Neural progenitor cell (in vitro differentiated cells): Measurements from ENCODE around the gene DLG2. TPM values are rescaled to one million over a fixed set of nuclear protein-coding genes. Genes with fewer than 3 reads are reported as not detected.
A peak's percentile ranks its signal among the peaks of the same experiment; 100 is the strongest.

Experiments used
- DNase-seq: peaks from one replicate; pipeline ENCODE4 v3.0.0-alpha.2; 2016; ENCODE audit warnings: low spot score
- H2AFZ ChIP-seq: fragments of 200-600 bp; sonication (generic); replicated peaks from 2 replicates; pipeline ENCODE4 v1.6.1; 2016; ENCODE audit warnings: antibody characterized with exemption
- H3F3A ChIP-seq: fragments of 200-600 bp; sonication (generic); 2 replicates; pipeline ENCODE4 v1.6.1; 2016; ENCODE audit warnings: antibody characterized with exemption, low read depth
- H3K27ac ChIP-seq: fragments of 200-600 bp; sonication (generic); 2 replicates; pipeline ENCODE4 v1.5.1; 2016; ENCODE audit warnings: mild to moderate bottlenecking
- H3K27me3 ChIP-seq: fragments of 200-600 bp; sonication (generic); 2 replicates; pipeline ENCODE4 v1.6.1; 2016; ENCODE audit warnings: mild to moderate bottlenecking, moderate library complexity
- H3K36me3 ChIP-seq: fragments of 200-600 bp; sonication (generic); 2 replicates; pipeline ENCODE4 v1.5.1; 2016
- H3K4me1 ChIP-seq: fragments of 200-600 bp; sonication (generic); 2 replicates; pipeline ENCODE4 v1.6.1; 2016; ENCODE audit warnings: mixed run types
- H3K4me2 ChIP-seq: fragments of 200-600 bp; sonication (generic); 2 replicates; pipeline ENCODE4 v1.6.1; 2016
- H3K4me3 ChIP-seq: fragments of 200-600 bp; sonication (generic); 2 replicates; pipeline ENCODE4 v1.5.1; 2016
- H3K79me2 ChIP-seq: fragments of 200-600 bp; sonication (generic); 2 replicates; pipeline ENCODE4 v1.6.1; 2016; ENCODE audit warnings: low read depth
- H3K9ac ChIP-seq: fragments of 200-600 bp; sonication (generic); 2 replicates; pipeline ENCODE4 v1.6.1; 2016
- H3K9me3 ChIP-seq: fragments of 200-600 bp; sonication (generic); 2 replicates; pipeline ENCODE4 v1.5.1; 2016; ENCODE audit warnings: low read depth
- H4K20me1 ChIP-seq: fragments of 200-600 bp; sonication (generic); 2 replicates; pipeline ENCODE4 v1.6.1; 2016; ENCODE audit warnings: low read depth
- H3K27ac Mint-ChIP-seq: 3 replicates; pipeline ENCODE4 v1.8.0; 2021; ENCODE audit warnings: mixed read lengths
- H3K27me3 Mint-ChIP-seq: 2 replicates; pipeline ENCODE4 v1.8.0; 2022; ENCODE audit warnings: low read depth, mild to moderate bottlenecking, inconsistent platforms, moderate library complexity, mixed read lengths; ENCODE audit not compliant: insufficient read depth
- H3K36me3 Mint-ChIP-seq: 3 replicates; pipeline ENCODE4 v1.8.0; 2021; ENCODE audit warnings: mixed read lengths
- H3K4me1 Mint-ChIP-seq: 3 replicates; pipeline ENCODE4 v1.8.0; 2021; ENCODE audit warnings: mixed read lengths
- H3K4me3 Mint-ChIP-seq: 3 replicates; pipeline ENCODE4 v1.8.0; 2021; ENCODE audit warnings: mild to moderate bottlenecking, moderate library complexity, mixed read lengths
- H3K9me3 Mint-ChIP-seq: 3 replicates; pipeline ENCODE4 v1.8.0; 2020; ENCODE audit warnings: mixed read lengths
- EZH2 ChIP-seq: fragments of 200-600 bp; sonication (generic); IDR thresholded peaks from 2 replicates; pipeline ENCODE4 v1.6.1; 2017; ENCODE audit warnings: antibody characterized with exemption, mild to moderate bottlenecking, moderate library complexity
- EZH2phosphoT487 ChIP-seq: fragments of 200-600 bp; sonication (generic); IDR thresholded peaks from 2 replicates; pipeline ENCODE4 v1.6.1; 2017; ENCODE audit warnings: antibody characterized with exemption
- total RNA-seq: library from RNA; depleted of rRNA; stranded (reverse); fragments of >200 nt; gene quantifications from 2 replicates; pipeline ENCODE4 v1.2.3, GENCODE V29; 2015; ENCODE audit warnings: low replicate concordance
- TF ChIP-seq, protein P1 (sequence below): fragments of 200-600 bp; sonication (generic); IDR thresholded peaks from 2 replicates; pipeline ENCODE4 v1.5.1; 2017; ENCODE audit warnings: antibody characterized with exemption, mild to moderate bottlenecking

DLG2 gene
- total RNA-seq, 1 donor from 2014 or later, result 7.5 TPM

DNA sequence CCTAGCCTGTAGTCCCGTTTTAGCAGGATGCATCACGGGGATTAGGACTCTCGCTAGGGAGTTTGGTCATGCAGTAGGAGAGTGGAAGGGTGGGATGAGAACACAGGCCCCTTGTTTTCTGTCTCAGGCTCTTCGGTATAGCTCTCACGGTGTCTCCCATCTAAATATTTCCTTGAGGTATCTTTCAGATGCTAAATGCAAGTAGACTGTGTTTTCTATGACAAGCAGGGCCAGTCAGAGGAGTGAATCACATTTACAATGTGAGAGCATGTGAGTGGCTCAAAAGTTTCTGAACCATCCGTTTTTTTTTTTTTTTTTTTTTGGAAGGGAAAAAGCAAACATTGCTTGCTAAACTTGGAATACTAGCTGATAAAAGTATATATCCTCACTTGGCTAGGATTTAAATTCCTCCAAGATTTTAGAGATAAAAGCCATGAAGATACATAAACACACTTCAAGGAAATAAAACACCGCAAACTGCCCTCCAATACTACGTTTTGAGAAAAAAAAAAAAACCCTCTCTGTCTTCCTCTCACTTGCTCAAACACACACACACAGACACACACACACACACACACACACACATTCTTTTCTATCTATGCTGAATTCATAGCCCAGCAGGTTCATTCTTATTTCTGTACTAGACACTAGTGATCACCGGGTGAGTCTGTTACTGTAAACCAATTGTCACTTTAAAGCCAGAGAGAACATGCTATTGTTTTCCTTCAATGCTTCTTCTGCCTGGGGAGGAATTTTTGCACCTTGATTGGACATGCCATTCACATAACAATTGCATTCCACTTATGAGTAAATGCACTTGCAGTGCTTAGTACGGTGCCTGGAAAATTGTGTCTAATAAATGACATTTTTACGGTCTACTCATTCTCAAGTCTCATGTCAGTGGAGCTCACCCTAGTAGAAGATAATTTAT lies 2116.3 kb downstream of the DLG2 start:
- no peak overlapping the region for H3K4me3 Mint-ChIP-seq
- TF ChIP-seq, protein P1, sequence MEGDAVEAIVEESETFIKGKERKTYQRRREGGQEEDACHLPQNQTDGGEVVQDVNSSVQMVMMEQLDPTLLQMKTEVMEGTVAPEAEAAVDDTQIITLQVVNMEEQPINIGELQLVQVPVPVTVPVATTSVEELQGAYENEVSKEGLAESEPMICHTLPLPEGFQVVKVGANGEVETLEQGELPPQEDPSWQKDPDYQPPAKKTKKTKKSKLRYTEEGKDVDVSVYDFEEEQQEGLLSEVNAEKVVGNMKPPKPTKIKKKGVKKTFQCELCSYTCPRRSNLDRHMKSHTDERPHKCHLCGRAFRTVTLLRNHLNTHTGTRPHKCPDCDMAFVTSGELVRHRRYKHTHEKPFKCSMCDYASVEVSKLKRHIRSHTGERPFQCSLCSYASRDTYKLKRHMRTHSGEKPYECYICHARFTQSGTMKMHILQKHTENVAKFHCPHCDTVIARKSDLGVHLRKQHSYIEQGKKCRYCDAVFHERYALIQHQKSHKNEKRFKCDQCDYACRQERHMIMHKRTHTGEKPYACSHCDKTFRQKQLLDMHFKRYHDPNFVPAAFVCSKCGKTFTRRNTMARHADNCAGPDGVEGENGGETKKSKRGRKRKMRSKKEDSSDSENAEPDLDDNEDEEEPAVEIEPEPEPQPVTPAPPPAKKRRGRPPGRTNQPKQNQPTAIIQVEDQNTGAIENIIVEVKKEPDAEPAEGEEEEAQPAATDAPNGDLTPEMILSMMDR, result no peak
- Histone ChIP-seq H3K4me1 (peaks cover 2% of the 10 kb centered on the region), H3K9me3 (no peaks in the 10 kb centered on the region), H3K4me2 (no peak overlapping the region), H3F3A (peaks cover 3% of the 10 kb centered on the region), H3K36me3 (no peaks in the 10 kb centered on the region), H4K20me1 (no peaks in the 10 kb centered on the region), H3K27me3 (no peaks in the 10 kb centered on the region), H2AFZ (peak overlapping the region; percentile 31), H3K79me2 (no peaks in the 10 kb centered on the region), H3K27ac (no peak overlapping the region), H3K4me3 (no peak overlapping the region), H3K9ac (no peak overlapping the region)
- H3K27me3 Mint-ChIP-seq, result no peaks in the 10 kb centered on the region
- peaks cover 17% of the 10 kb centered on the region for H3K4me1 Mint-ChIP-seq
- peaks cover 6% of the 10 kb centered on the region for H3K9me3 Mint-ChIP-seq
- H3K27ac Mint-ChIP-seq, result peak overlapping the region; percentile 9
- DNase-seq, result peak; percentile 5
- no peaks in the 10 kb centered on the region for H3K36me3 Mint-ChIP-seq

DNA sequence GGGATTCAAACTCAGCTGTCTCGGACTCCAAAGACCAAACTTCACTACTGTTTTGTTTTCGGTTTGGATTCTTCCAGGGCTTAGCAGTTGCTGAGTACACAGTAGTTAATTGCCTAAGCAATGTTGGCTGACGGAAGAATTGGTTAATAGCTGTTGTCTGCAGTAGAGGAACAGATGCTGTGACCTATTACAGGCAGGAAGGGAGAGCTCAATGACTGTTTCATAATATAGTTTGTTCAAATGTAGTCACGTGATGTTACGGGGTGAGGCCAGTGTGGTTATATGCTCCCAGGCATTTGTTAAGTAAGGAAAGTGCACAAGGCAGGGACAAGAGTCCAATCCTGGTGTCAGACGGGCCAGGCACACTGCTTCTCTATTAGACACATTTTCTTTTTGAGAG lies 2118.3 kb downstream of the DLG2 start:
- Histone ChIP-seq H3K79me2 (no peaks in the 10 kb centered on the region), H3K27me3 (no peaks in the 10 kb centered on the region), H4K20me1 (no peaks in the 10 kb centered on the region), H3F3A (peaks cover 3% of the 10 kb centered on the region), H3K9me3 (no peaks in the 10 kb centered on the region), H3K27ac (no peak overlapping the region), H3K9ac (no peak overlapping the region), H2AFZ (no peak overlapping the region), H3K4me1 (peaks cover 2% of the 10 kb centered on the region), H3K4me3 (no peak overlapping the region), H3K36me3 (no peaks in the 10 kb centered on the region), H3K4me2 (no peak overlapping the region)
- peaks cover 3% of the 10 kb centered on the region for H3K27me3 Mint-ChIP-seq
- no peak for DNase-seq
- H3K27ac Mint-ChIP-seq, result no peak overlapping the region
- H3K4me1 Mint-ChIP-seq, result peaks cover 17% of the 10 kb centered on the region
- peaks cover 2% of the 10 kb centered on the region for H3K9me3 Mint-ChIP-seq
- TF ChIP-seq EZH2phosphoT487, result no peak
- TF ChIP-seq, protein P1, result no peak
- no peak for TF ChIP-seq EZH2
- H3K36me3 Mint-ChIP-seq, result no peaks in the 10 kb centered on the region
- no peak overlapping the region for H3K4me3 Mint-ChIP-seq

DNA sequence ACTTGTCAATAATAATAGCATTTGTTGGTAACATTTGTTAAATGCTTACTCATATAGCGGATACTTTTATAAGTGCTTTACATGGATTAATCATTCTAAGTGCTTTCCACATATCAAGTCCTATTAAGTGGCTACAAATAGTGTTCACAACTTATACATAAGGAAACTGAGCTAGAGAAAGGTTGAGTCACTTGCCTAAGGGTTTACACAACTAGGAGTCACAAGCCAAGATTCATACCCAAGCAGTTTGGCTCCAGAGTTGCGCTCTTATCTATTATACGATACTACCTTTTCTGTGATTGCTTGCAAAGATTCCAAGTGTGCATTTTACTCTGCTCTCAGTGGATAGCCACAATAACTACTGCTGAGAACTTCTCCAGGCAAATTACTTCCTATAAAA lies 2125.1 kb downstream of the DLG2 start:
- Histone ChIP-seq H3K36me3 (no peaks in the 10 kb centered on the region), H3K27ac (no peak overlapping the region), H3F3A (no peaks in the 10 kb centered on the region), H3K9me3 (no peaks in the 10 kb centered on the region), H3K9ac (no peak overlapping the region), H3K4me3 (no peak overlapping the region), H3K27me3 (no peaks in the 10 kb centered on the region), H3K4me2 (no peak overlapping the region), H3K4me1 (no peaks in the 10 kb centered on the region), H4K20me1 (no peaks in the 10 kb centered on the region), H2AFZ (no peak overlapping the region), H3K79me2 (no peaks in the 10 kb centered on the region)
- TF ChIP-seq EZH2 (no peak), EZH2phosphoT487 (no peak)
- TF ChIP-seq, protein P1, result no peak
- Mint-ChIP-seq H3K9me3 (no peaks in the 10 kb centered on the region), H3K36me3 (no peaks in the 10 kb centered on the region), H3K4me1 (no peaks in the 10 kb centered on the region), H3K27me3 (peaks cover 3% of the 10 kb centered on the region), H3K27ac (no peak overlapping the region), H3K4me3 (no peak overlapping the region)
- DNase-seq, result no peak
